Measurements from ENCODE around the gene CXXC5. TPM values are rescaled to one million over a fixed set of nuclear protein-coding genes. Genes with fewer than 3 reads are reported as not detected.
"Not testable (repeated sequence)": the region's sequence is repeated elsewhere in the genome, so short reads cannot be mapped to it uniquely, and the experiment has no call there.

Gene CXXC5
- total and polyA plus RNA-seq, 9 donors: 4.4 to 35.7 (median 8.7) TPM

DNA sequence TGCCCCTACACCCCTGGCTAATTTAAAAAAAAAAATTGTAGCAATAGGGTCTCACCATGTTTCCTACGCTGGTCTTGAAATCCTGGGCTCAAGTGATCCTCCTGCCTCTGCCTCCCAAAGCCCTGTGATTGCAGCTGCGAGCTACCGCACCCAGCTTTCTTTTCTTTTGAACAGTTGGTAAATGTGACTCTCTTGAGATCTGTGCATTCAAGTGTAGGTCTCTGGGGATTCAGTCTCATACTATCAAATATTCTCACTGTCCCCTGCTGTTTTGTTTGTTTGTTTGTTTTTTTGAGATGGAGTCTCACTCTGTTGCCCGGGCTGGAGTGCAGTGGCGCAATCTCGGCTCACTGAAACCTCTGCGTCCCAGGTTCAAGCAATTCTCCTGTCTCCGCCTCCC lies 42.3 kb upstream of the CXXC5 start:
- WGBS, 3 donors: 95 to 99% (median 96%) methylated on average over 8 of the region's 8 CpGs
- H3K4me3 ChIP-seq: no peak overlapping the region
- no peak overlapping the region for H3K27ac ChIP-seq
- H3K4me1 ChIP-seq (ENCODE audit: insufficient read depth): no peaks in the 10 kb centered on the region
- TF ChIP-seq CTCF (IDR thresholded peaks at IDR 0.05): no peak
- no peak for TF ChIP-seq POLR2A (IDR thresholded peaks at IDR 0.05)
- no peak for TF ChIP-seq EP300 (IDR thresholded peaks at IDR 0.05)
- DNase-seq: no peak
- no peaks in the 10 kb centered on the region for H3K27me3 ChIP-seq
- no peaks in the 10 kb centered on the region for H3K9me3 ChIP-seq
- H3K36me3 ChIP-seq: no peaks in the 10 kb centered on the region
- intact Hi-C loops (cut with DNase I): no loop called here

- Histone ChIP-seq H3K27ac (no peak overlapping the region), H3K4me3 (no peak overlapping the region), H3K36me3 (no peaks in the 10 kb centered on the region), H3K9me3 (no peaks in the 10 kb centered on the region), H3K27me3 (no peaks in the 10 kb centered on the region), H3K4me1 (ENCODE audit: insufficient read depth) (peaks cover 4% of the 10 kb centered on the region)
- intact Hi-C loops (cut with DNase I): no loop called here
- TF ChIP-seq CTCF (IDR thresholded peaks at IDR 0.05) (no peak), EP300 (IDR thresholded peaks at IDR 0.05) (no peak), POLR2A (IDR thresholded peaks at IDR 0.05) (no peak)
- DNase-seq: no peak
- 90 to 91% (median 91%) methylated on average over 5 of the region's 5 CpGs for WGBS, 3 donors
Measured at GRCh38 chr5:139611703-139612584, 36.2 kb upstream of the CXXC5 start.

DNA sequence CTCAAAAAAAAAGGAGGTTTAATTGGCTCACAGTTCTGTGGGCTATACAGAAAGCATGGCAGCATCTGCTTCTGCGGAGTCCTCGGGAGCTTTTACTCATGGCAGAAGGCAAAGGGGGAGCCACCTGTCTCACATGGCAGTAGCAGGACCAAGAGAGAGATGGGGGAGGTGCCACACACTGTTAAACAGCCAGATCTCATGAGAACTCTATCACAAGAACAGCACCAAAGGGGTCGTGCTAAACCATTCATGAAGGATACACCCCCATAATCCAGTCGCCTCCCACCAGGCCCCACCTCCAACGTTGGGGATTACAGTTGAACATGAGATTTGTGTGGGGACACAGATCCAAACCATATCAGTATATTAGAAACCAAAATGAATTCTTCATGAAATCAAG lies 28.3 kb upstream of the CXXC5 start:
- intact Hi-C loops (cut with DNase I): no loop called here
- no peaks in the 10 kb centered on the region for H3K36me3 ChIP-seq
- H3K4me3 ChIP-seq: no peak overlapping the region
- WGBS, 3 donors: 70 to 72% (median 70%) methylated on average over 5 of the region's 5 CpGs
- no peak for DNase-seq
- H3K27me3 ChIP-seq: no peaks in the 10 kb centered on the region
- H3K9me3 ChIP-seq: no peaks in the 10 kb centered on the region
- TF ChIP-seq POLR2A (IDR thresholded peaks at IDR 0.05) (no peak), CTCF (IDR thresholded peaks at IDR 0.05) (no peak), EP300 (IDR thresholded peaks at IDR 0.05) (no peak)
- H3K4me1 ChIP-seq (ENCODE audit: insufficient read depth): no peaks in the 10 kb centered on the region
- H3K27ac ChIP-seq: no peak overlapping the region

GRCh38 chr5:139625398-139625797 lies 22.8 kb upstream of the CXXC5 start:
- H3K27me3 ChIP-seq; intact Hi-C loops (cut with DNase I); H3K4me1 ChIP-seq (ENCODE audit: insufficient read depth); H3K36me3 ChIP-seq; DNase-seq; H3K4me3 ChIP-seq; H3K9me3 ChIP-seq; H3K27ac ChIP-seq: not testable (repeated sequence)
- 85 to 91% (median 89%) methylated on average over 5 of the region's 5 CpGs for WGBS, 3 donors

DNA sequence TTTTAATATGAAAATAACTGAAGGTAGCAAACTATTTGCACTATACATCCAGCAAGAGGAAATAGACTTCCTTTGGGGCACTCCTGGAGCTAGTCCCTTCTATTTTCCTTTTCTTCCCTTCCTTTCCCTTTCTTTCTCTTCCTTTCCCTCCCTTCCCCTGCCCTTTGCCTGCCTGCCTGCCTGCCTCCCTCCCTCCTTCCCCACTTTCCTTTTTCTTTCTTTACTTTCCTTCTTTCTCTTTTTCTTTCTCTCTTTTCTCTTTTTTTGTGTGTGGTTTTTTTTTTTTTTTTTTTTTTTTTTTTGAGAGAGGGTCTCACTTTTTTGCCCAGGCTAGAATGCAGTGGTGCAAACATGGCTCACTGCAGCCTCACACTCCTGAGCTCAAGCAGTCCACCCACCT lies 17.3 kb upstream of the CXXC5 start:
- no peaks in the 10 kb centered on the region for H3K36me3 ChIP-seq
- no peak overlapping the region for H3K27ac ChIP-seq
- TF ChIP-seq CTCF (IDR thresholded peaks at IDR 0.05) (no peak), POLR2A (IDR thresholded peaks at IDR 0.05) (no peak), EP300 (IDR thresholded peaks at IDR 0.05) (no peak)
- no peak overlapping the region for H3K4me3 ChIP-seq
- H3K9me3 ChIP-seq: no peaks in the 10 kb centered on the region
- intact Hi-C loops (cut with DNase I): loop anchor here in 1 of 4 donors (10.0 kb wide), 2 partner anchors 54 to 206 kb away; no protein-coding TSS in a partner anchor
- no peaks in the 10 kb centered on the region for H3K4me1 ChIP-seq (ENCODE audit: insufficient read depth)
- H3K27me3 ChIP-seq: no peaks in the 10 kb centered on the region
- DNase-seq: no peak
